Tibial nerve (tissue), 4 donors: ENCODE measurements around the gene TNNI3K.

Experiments
- CTCF ChIP-seq, 5 experiments: fragments of 200-600 bp in 3 of 5; fragments of 450-650 bp in 2 of 5; sonication (generic) in 3 of 5; IDR thresholded peaks; one replicate each; pipeline ENCODE4 v1.5.1; 2016 to 2019; ENCODE audit warnings: antibody characterized with exemption in 5 of 5, mild to moderate bottlenecking in 3 of 5, moderate library complexity in 2 of 5
- EP300 ChIP-seq, 2 donors: sonication (generic); formaldehyde crosslinking; IDR thresholded peaks; one replicate each; pipeline ENCODE4 v1.6.1; 2017; ENCODE audit warnings: antibody characterized with exemption in 2 of 2, mild to moderate bottlenecking in 1 of 2
- POLR2A ChIP-seq, 2 donors: fragments of 450-650 bp; IDR thresholded peaks; one replicate each; pipeline ENCODE4 v1.6.1; 2017; ENCODE audit warnings: antibody characterized with exemption in 2 of 2, mild to moderate bottlenecking in 2 of 2, moderate library complexity in 2 of 2

GRCh38 chr1:74523873-74524480, 288.8 kb downstream of the TNNI3K start:
- TF ChIP-seq CTCF (IDR thresholded peaks at IDR 0.05), result no peak
- no peak for TF ChIP-seq EP300 (IDR thresholded peaks at IDR 0.05)
- TF ChIP-seq POLR2A (IDR thresholded peaks at IDR 0.05), result no peak
